ENCODE data around the gene ANKS3. TPM values are rescaled to one million over a fixed set of nuclear protein-coding genes. Genes with fewer than 3 reads are reported as not detected.

The ANKS3 gene
- total RNA-seq, 1 experiment from 2014 or later, result 25.5 TPM

DNA sequence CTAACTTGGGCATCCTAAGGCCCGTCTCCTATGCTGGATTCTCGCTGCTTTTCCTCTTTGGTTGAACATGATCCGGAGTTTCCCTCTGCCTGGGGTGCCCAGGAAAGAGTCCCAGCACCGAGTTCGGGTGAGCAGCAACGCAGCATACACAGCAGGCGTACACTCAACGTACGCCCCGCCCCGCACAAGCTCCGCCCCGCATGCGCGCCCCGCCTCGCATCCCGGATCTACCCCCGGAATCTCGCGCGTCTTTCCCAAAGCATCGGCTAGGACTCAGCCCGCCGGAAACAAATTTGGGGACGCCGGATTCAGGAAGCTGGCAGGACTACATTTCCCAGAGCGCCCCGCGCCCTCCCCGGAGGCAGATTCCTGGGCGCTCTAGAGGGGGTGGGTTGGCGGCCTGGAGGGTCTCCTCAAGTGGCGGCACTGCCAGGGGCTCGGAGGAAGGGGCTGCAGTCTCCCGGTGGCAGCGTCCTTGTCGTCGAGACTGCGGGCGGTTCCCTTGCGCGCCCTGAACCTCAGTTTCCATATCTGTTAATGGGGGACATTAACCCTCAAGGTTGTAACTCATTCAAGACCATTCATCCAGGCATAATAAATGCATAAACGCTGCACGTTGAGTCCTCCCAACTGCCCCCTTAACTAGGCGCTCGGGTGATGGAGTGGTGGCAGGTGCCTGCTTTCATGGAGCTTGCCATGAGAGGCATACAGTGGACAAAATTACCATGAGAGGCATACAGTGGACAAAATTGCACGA, 34.7 kb upstream of the ANKS3 start (continued):
- TF ChIP-seq ZFX (IDR thresholded peaks at IDR 0.05), result no peak

DNA sequence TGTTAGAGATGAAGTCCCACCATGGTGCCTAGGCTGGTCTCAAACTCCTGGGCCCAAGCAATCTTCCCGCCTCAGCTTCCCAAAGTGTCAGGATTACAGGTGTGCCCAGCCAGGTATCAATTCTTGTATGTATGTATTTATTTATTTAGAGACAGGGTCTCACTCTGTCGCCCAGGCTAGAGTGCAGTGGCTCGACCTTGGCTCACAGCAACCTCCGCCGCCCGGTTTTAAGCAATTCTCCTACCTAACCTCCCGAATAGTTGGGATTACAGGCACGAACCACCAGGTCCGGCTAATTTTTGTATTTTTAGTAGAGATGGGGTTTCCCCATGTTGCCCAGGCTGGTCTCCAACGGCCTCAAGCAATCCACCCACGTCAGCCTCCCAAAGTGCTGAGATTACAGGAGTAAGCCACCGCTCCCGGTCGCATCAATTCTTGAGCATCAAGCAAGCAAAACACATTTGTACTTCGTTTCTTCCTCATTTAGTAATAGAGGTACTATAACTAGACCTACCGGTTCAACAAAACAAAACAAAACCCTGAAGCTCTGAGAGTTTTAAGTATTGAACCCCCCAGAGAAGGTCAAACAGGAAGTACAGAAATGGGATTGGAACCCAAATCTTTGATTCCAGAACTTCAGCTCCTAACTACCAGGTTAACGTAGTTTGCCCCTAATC, 33.9 kb upstream of the ANKS3 start:
- Histone ChIP-seq H3K9me2 (ENCODE audit: insufficient read depth) (no peaks in the 10 kb centered on the region), H3K4me3 (replicated peaks in 1 of 2; ENCODE audit: low read depth in 1 of 2, low read length in 2 of 2) (peak overlapping the region; percentile 92 to 93), H2AFZ (ENCODE audit: low read depth, low read length, poor library complexity, severe bottlenecking) (no peak overlapping the region), H3K9me3 (ENCODE audit: control insufficient read depth in 1 of 2, insufficient read depth in 1 of 2, low read depth in 1 of 2, low read length in 2 of 2) (no peaks in the 10 kb centered on the region), H3K27me3 (ENCODE audit: insufficient read depth, low read length) (no peaks in the 10 kb centered on the region), H4K20me1 (ENCODE audit: insufficient read depth) (no peaks in the 10 kb centered on the region), H3K27ac (ENCODE audit: low read depth, low read length) (peak overlapping the region; percentile 56), H3K79me2 (ENCODE audit: insufficient read depth, low read length) (peaks cover 21% of the 10 kb centered on the region; the same call in 1 of the 2 replicates), H3K4me1 (ENCODE audit: control insufficient read depth in 1 of 2, insufficient read depth in 2 of 2, low read length in 2 of 2) (peaks cover 12 to 23% of the 10 kb centered on the region in 2 experiments), H3K4me2 (ENCODE audit: low read length) (peak overlapping the region; percentile 82), H3K9ac (ENCODE audit: low read length) (peak overlapping the region; percentile 66), H3K36me3 (ENCODE audit: control insufficient read depth in 1 of 2, insufficient read depth in 2 of 2, low read length in 2 of 2) (peaks cover 5 to 10% of the 10 kb centered on the region in 2 experiments; a peak in 3 of 4 replicates)
- no TSS peak for BruUV-seq (replicated peaks)
- ChIA-PET POLR2A (interaction anchor here (0.7 to 1.1 kb wide), 3 partner anchors 22 to 152 kb away, joined by 3 to 8 read pairs (median 4); partner anchors contain the start of genes ANKS3 and DNAAF8), CTCF (interaction anchor here (1.3 kb wide), 1 partner anchor 144 kb away, joined by 4 read pairs; the partner anchor contains the start of gene MGRN1), RAD21 (ENCODE audit: low non-redundant PET in 1 of 2, low total read pairs in 2 of 2, uncharacterized antibody in 2 of 2, unreplicated experiment in 2 of 2) (interaction anchor here in 1 of 2 experiments (1.2 kb wide), 1 partner anchor 35 kb away, joined by 3 read pairs; the partner anchor contains the start of gene ROGDI)
- ATAC-seq, result no peak
- peak; percentile 8 for DNase-seq (ENCODE audit: low read depth, low spot score)
- intact Hi-C loops (cut with micrococcal nuclease), result loop anchor here (1.0 to 5.0 kb wide), 3 partner anchors 33 to 179 kb away; partner anchors contain the start of genes ANKS3, DNAAF8, GLYR1 and UBN1
- no peak for TF ChIP-seq CBX3 (IDR thresholded peaks at IDR 0.05; ENCODE audit: low read depth)
- no peak for TF ChIP-seq EZH2 (IDR thresholded peaks at IDR 0.05)
- TF ChIP-seq, protein P1, sequence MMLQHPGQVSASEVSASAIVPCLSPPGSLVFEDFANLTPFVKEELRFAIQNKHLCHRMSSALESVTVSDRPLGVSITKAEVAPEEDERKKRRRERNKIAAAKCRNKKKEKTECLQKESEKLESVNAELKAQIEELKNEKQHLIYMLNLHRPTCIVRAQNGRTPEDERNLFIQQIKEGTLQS (IDR thresholded peaks at IDR 0.05), result no peak
- no peak for TF ChIP-seq ZFX (IDR thresholded peaks at IDR 0.05)
- no peak for TF ChIP-seq POLR2A (IDR thresholded peaks at IDR 0.05; ENCODE audit: borderline replicate concordance, extremely low read depth, insufficient read depth, insufficient read length)
- no peak for TF ChIP-seq EGR1 (IDR thresholded peaks at IDR 0.05; ENCODE audit: low read depth)
- no peak for TF ChIP-seq FOSL1 (IDR thresholded peaks at IDR 0.05; ENCODE audit: low read depth)
- TF ChIP-seq YY1 (IDR thresholded peaks at IDR 0.05; ENCODE audit: extremely low read depth, insufficient replicate concordance, low read depth, low read length), result no peak
- TF ChIP-seq, protein P2, sequence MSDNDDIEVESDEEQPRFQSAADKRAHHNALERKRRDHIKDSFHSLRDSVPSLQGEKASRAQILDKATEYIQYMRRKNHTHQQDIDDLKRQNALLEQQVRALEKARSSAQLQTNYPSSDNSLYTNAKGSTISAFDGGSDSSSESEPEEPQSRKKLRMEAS (IDR thresholded peaks at IDR 0.05), result no peak
